Testis (tissue), 3 donors: Measurements from ENCODE around the gene ALOX5AP. TPM values are rescaled to one million over a fixed set of nuclear protein-coding genes. Genes with fewer than 3 reads are reported as not detected.

Source experiments
- DNase-seq: peaks from one replicate; pipeline ENCODE4 v3.0.0-alpha.2; 2019
- H3K27ac ChIP-seq, 2 donors: fragments of 200-600 bp; sonication (generic); one replicate each; pipeline ENCODE4 v1.5.1; 2019
- H3K27me3 ChIP-seq: fragments of 200-600 bp; sonication (generic); one replicate; pipeline ENCODE4 v1.5.1; 2019
- H3K36me3 ChIP-seq: fragments of 200-600 bp; sonication (generic); one replicate; pipeline ENCODE4 v1.5.1; 2017; ENCODE audit warnings: low read depth; ENCODE audit errors: missing control alignments
- H3K4me1 ChIP-seq: fragments of 200-600 bp; sonication (generic); one replicate; pipeline ENCODE4 v1.5.1; 2019
- H3K4me3 ChIP-seq, 2 donors: fragments of 200-600 bp; sonication (generic); one replicate each; pipeline ENCODE4 v1.5.1; 2017 to 2019
- H3K9me3 ChIP-seq: fragments of 200-600 bp; sonication (generic); one replicate; pipeline ENCODE4 v1.5.1; 2017
- CTCF ChIP-seq, 3 experiments: fragments of 450-650 bp in 2 of 3; fragments of 200-600 bp in 1 of 3; sonication (generic) in 1 of 3; IDR thresholded peaks; one replicate each; pipeline ENCODE4 v1.5.1; 2016 to 2019; ENCODE audit warnings: antibody characterized with exemption in 3 of 3, mild to moderate bottlenecking in 2 of 3, moderate library complexity in 1 of 3
- POLR2A ChIP-seq: fragments of 450-650 bp; IDR thresholded peaks from one replicate; pipeline ENCODE4 v1.6.1; 2017; ENCODE audit warnings: antibody characterized with exemption, mild to moderate bottlenecking, moderate library complexity
- WGBS, 2 donors: methylation state at CpG; one replicate each; pipeline ENCODE4 v1.1.5; 2018; 5-methylcytosine and 5-hydroxymethylcytosine counted together
- intact Hi-C: fragments of 100-400 bp; cut with DNase I; formaldehyde crosslinking; loops from one replicate; pipeline ENCODE4 v1.15.1; 2023; ENCODE audit warnings: low total_unique reads
- polyA plus RNA-seq: library from polyadenylated mRNA; stranded (reverse); fragments of 350-450 nt; fragmentation: Illumina TruSeq; extraction: RNeasy Lipid Tissue Mini Kit (QIAGEN cat#74804); gene quantifications from one replicate; pipeline ENCODE4 v1.2.3, GENCODE V29; 2014; ENCODE audit warnings: low read depth, low replicate concordance; ENCODE audit not compliant: insufficient read depth
- total RNA-seq, 2 donors: library from RNA; depleted of rRNA; stranded (reverse); fragments of >200 nt; gene quantifications; one replicate each; pipeline ENCODE4 v1.2.3, GENCODE V29; 2016

ALOX5AP gene
- total and polyA plus RNA-seq, 3 donors from 2014 or later: 2.5 to 13.4 (median 7.3) TPM

- no peak overlapping the region for H3K27ac ChIP-seq
- no peak overlapping the region for H3K4me3 ChIP-seq
- H3K9me3 ChIP-seq: no peaks in the 10 kb centered on the region
- peaks cover 16% of the 10 kb centered on the region for H3K4me1 ChIP-seq
- TF ChIP-seq POLR2A (no peak), CTCF (IDR thresholded peaks at IDR 0.05) (peak in 2 of 3 experiments; percentile 11 to 16)
- WGBS, 2 donors: 39 to 55% methylated on average over 10 to 12 of the region's 12 CpGs
- no peaks in the 10 kb centered on the region for H3K36me3 ChIP-seq
- DNase-seq: peak; percentile 80
- intact Hi-C loops: no loop called here
- no peaks in the 10 kb centered on the region for H3K27me3 ChIP-seq
Observed at GRCh38 chr13:30792285-30793000, 57.1 kb downstream of the ALOX5AP start.

- Histone ChIP-seq H3K27ac (no peak overlapping the region), H3K27me3 (no peaks in the 10 kb centered on the region), H3K4me3 (no peak overlapping the region), H3K36me3 (no peaks in the 10 kb centered on the region), H3K4me1 (peaks cover 16% of the 10 kb centered on the region), H3K9me3 (no peaks in the 10 kb centered on the region)
- WGBS, 2 donors: 41 to 58% methylated on average over 4 of the region's 4 CpGs
- intact Hi-C loops: no loop called here
- DNase-seq: peak; percentile 29
- TF ChIP-seq CTCF (IDR thresholded peaks at IDR 0.05): no peak
- no peak for TF ChIP-seq POLR2A
Observed at GRCh38 chr13:30796132-30796572, 60.8 kb downstream of the ALOX5AP start.

- TF ChIP-seq CTCF (IDR thresholded peaks at IDR 0.05) (no peak), POLR2A (no peak)
- H3K27ac ChIP-seq: no peak overlapping the region
- H3K36me3 ChIP-seq: no peaks in the 10 kb centered on the region
- DNase-seq: no peak
- 67 to 71% methylated on average over 20 of the region's 20 CpGs for WGBS, 2 donors
- no peaks in the 10 kb centered on the region for H3K9me3 ChIP-seq
- intact Hi-C loops: no loop called here
- H3K27me3 ChIP-seq: no peaks in the 10 kb centered on the region
- H3K4me1 ChIP-seq: peaks cover 11% of the 10 kb centered on the region
- no peak overlapping the region for H3K4me3 ChIP-seq
Observed at GRCh38 chr13:30796631-30797601, 61.6 kb downstream of the ALOX5AP start.

GRCh38 chr13:30797847-30798535 lies 62.6 kb downstream of the ALOX5AP start:
- no peak overlapping the region for H3K4me3 ChIP-seq
- TF ChIP-seq CTCF (IDR thresholded peaks at IDR 0.05) (no peak), POLR2A (no peak)
- intact Hi-C loops: no loop called here
- DNase-seq: no peak
- H3K4me1 ChIP-seq: peaks cover 4% of the 10 kb centered on the region
- no peaks in the 10 kb centered on the region for H3K27me3 ChIP-seq
- no peak overlapping the region for H3K27ac ChIP-seq
- H3K9me3 ChIP-seq: no peaks in the 10 kb centered on the region
- 87% methylated on average over 12 to 13 of the region's 13 CpGs for WGBS, 2 donors
- H3K36me3 ChIP-seq: no peaks in the 10 kb centered on the region
